Osteoblast (primary cell): ENCODE data around the gene ASTN2. TPM values are rescaled to one million over a fixed set of nuclear protein-coding genes. Genes with fewer than 3 reads are reported as not detected.

Experiments used
- DNase-seq: peaks from one replicate; pipeline ENCODE4 v3.0.0; 2011; ENCODE audit warnings: low spot score, mixed read lengths; ENCODE audit not compliant: insufficient read length; ENCODE audit errors: missing footprints
- H2AFZ ChIP-seq: 2 replicates; pipeline ENCODE4 v1.6.0; 2011; ENCODE audit warnings: mild to moderate bottlenecking, low read length
- H3K27ac ChIP-seq: 2 replicates; pipeline ENCODE4 v1.5.1; 2011; ENCODE audit warnings: mild to moderate bottlenecking, low read depth, low read length, moderate library complexity
- H3K27me3 ChIP-seq: 2 replicates; pipeline ENCODE4 v1.6.0; 2012; ENCODE audit warnings: mild to moderate bottlenecking, control low read depth, inconsistent platforms, low read length, moderate library complexity; ENCODE audit not compliant: insufficient read depth
- H3K36me3 ChIP-seq: 2 replicates; pipeline ENCODE4 v1.5.1; 2011; ENCODE audit warnings: mild to moderate bottlenecking, low read length, control low read depth, moderate library complexity; ENCODE audit not compliant: insufficient read depth
- H3K4me1 ChIP-seq: 2 replicates; pipeline ENCODE4 v1.5.1; 2011; ENCODE audit warnings: mild to moderate bottlenecking, low read length, control low read depth, moderate library complexity; ENCODE audit not compliant: insufficient read depth
- H3K4me2 ChIP-seq: 2 replicates; pipeline ENCODE4 v1.6.0; 2011; ENCODE audit warnings: mild to moderate bottlenecking, low read length; ENCODE audit not compliant: insufficient read depth
- H3K4me3 ChIP-seq: fragments of 200-600 bp; sonication (generic); 3 replicates; pipeline ENCODE4 v1.5.1; 2012; ENCODE audit warnings: mild to moderate bottlenecking, low read length, inconsistent platforms; ENCODE audit not compliant: insufficient read depth
- H3K79me2 ChIP-seq: 2 replicates; pipeline ENCODE4 v1.6.0; 2012; ENCODE audit warnings: mild to moderate bottlenecking, low read length, control low read depth, inconsistent platforms; ENCODE audit not compliant: insufficient read depth
- H3K9me3 ChIP-seq: 2 replicates; pipeline ENCODE4 v1.5.1; 2011; ENCODE audit warnings: low read depth, low read length, control low read depth
- H4K20me1 ChIP-seq: 2 replicates; pipeline ENCODE4 v1.6.0; 2012; ENCODE audit warnings: mild to moderate bottlenecking, low read length, control low read depth; ENCODE audit not compliant: insufficient read depth
- CTCF ChIP-seq: IDR thresholded peaks from 2 replicates; pipeline ENCODE4 v1.5.1; 2011; ENCODE audit warnings: mild to moderate bottlenecking, low read depth, low read length, moderate library complexity; ENCODE audit errors: extremely low read depth
- total RNA-seq: library from RNA; depleted of rRNA; stranded (reverse); fragments of >200 nt; gene quantifications from 2 replicates; pipeline ENCODE4 v1.2.3, GENCODE V29; 2012

ASTN2 gene
- total RNA-seq, 1 donor: 4.7 TPM

- peaks cover 2% of the 10 kb centered on the region for H3K9me3 ChIP-seq
- no peaks in the 10 kb centered on the region for H4K20me1 ChIP-seq
- H2AFZ ChIP-seq: no peak overlapping the region
- H3K79me2 ChIP-seq: no peaks in the 10 kb centered on the region
- no peaks in the 10 kb centered on the region for H3K36me3 ChIP-seq
- H3K27ac ChIP-seq: no peak overlapping the region
- TF ChIP-seq CTCF: no peak
- DNase-seq: no peak
- H3K4me2 ChIP-seq: no peak overlapping the region
- H3K4me1 ChIP-seq: no peaks in the 10 kb centered on the region
- H3K4me3 ChIP-seq: no peak overlapping the region
- no peaks in the 10 kb centered on the region for H3K27me3 ChIP-seq
These were observed 121.4 kb downstream of the ASTN2 start for GRCh38 chr9:117293206-117294114.

DNA sequence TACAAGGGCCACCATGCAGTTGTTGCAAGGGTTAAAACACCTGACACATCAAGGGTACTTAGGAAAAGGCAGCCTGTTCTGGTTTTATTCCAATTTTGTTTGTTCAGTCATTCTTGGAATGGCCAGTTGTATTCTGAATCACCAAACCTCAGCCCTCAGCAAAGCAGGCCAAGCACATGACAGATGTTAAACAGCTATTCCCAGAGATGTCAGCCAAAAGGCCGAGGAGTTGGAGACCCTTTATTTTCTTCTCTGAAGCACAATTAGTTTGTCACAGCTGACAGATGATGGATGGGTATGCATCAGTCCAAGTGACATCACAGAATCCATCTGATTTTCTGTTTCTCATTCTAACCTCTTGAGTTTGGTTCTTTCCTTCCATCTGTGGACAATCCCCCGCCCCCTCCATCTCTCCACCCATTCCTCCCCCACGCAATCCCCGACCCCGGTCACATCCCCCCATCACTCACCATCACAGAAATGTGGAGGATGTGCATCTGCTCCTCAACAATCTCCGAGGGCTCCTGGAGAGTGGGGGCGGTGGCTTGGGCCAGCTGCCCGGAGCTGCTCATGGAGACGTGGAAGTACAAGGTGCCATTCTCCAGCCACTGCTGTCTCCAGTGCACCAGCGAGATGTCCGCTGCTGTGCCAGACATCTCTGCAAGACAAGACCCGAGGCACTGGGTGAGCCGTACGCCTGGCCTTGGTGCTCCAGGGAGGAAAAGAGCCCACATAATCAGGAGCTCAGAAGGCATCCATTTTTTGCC is 123.8 kb downstream of the ASTN2 start:
- no peak overlapping the region for H3K4me2 ChIP-seq
- no peak overlapping the region for H2AFZ ChIP-seq
- no peak for DNase-seq
- peaks cover 2% of the 10 kb centered on the region for H3K9me3 ChIP-seq
- H3K4me1 ChIP-seq: no peaks in the 10 kb centered on the region
- no peak for TF ChIP-seq CTCF
- H3K79me2 ChIP-seq: no peaks in the 10 kb centered on the region
- no peak overlapping the region for H3K4me3 ChIP-seq
- H3K27me3 ChIP-seq: no peaks in the 10 kb centered on the region
- no peaks in the 10 kb centered on the region for H3K36me3 ChIP-seq
- H4K20me1 ChIP-seq: no peaks in the 10 kb centered on the region
- no peak overlapping the region for H3K27ac ChIP-seq

- no peaks in the 10 kb centered on the region for H3K4me1 ChIP-seq
- H3K4me3 ChIP-seq: no peak overlapping the region
- H3K27me3 ChIP-seq: no peaks in the 10 kb centered on the region
- DNase-seq: no peak
- H3K4me2 ChIP-seq: no peak overlapping the region
- H3K36me3 ChIP-seq: no peaks in the 10 kb centered on the region
- no peak for TF ChIP-seq CTCF
- no peak overlapping the region for H2AFZ ChIP-seq
- no peaks in the 10 kb centered on the region for H3K79me2 ChIP-seq
- H3K27ac ChIP-seq: no peak overlapping the region
- H4K20me1 ChIP-seq: no peaks in the 10 kb centered on the region
- H3K9me3 ChIP-seq: peaks cover 2% of the 10 kb centered on the region
These were observed 124.5 kb downstream of the ASTN2 start for GRCh38 chr9:117290306-117290840.

GRCh38 chr9:117286245-117286644 is 128.6 kb downstream of the ASTN2 start:
- H3K79me2 ChIP-seq: no peaks in the 10 kb centered on the region
- H2AFZ ChIP-seq: no peak overlapping the region
- no peak overlapping the region for H3K4me2 ChIP-seq
- no peaks in the 10 kb centered on the region for H4K20me1 ChIP-seq
- DNase-seq: no peak
- H3K4me3 ChIP-seq: no peak overlapping the region
- no peaks in the 10 kb centered on the region for H3K4me1 ChIP-seq
- TF ChIP-seq CTCF: no peak
- H3K9me3 ChIP-seq: no peaks in the 10 kb centered on the region
- H3K27ac ChIP-seq: no peak overlapping the region
- no peaks in the 10 kb centered on the region for H3K36me3 ChIP-seq
- no peaks in the 10 kb centered on the region for H3K27me3 ChIP-seq
